HCT116 (cell line): ENCODE measurements around the gene HCRTR1. TPM values are rescaled to one million over a fixed set of nuclear protein-coding genes. Genes with fewer than 3 reads are reported as not detected.

Experiments
- ATAC-seq: fragments of 200-7000 bp; cut with Tn5 transposase; 2 replicates; pipeline ENCODE4 v1.9.1; 2020; ENCODE audit warnings: mild to moderate bottlenecking, moderate library complexity
- BruUV-seq: library from RNA; stranded (reverse); fragments of 400-500 nt; replicated peaks from 2 replicates; lab custom pipeline; 2021; lab: Mats Ljungman, UMichigan
- CTCF ChIA-PET: fragments of 300-600 bp; sonication (Branson Sonifier 250); formaldehyde crosslinking; loops from one replicate; lab custom pipeline; 2021; ENCODE audit warnings: antibody characterized with exemption; lab: Charles Lee
- POLR2A ChIA-PET: fragments of 300-600, 350-600 bp; sonication (Branson Sonifier 250); formaldehyde crosslinking; loops from one replicate; lab custom pipeline; 2021; ENCODE audit warnings: antibody characterized with exemption; lab: Charles Lee
- RAD21 ChIA-PET, 2 experiments: fragments of 300-600 bp; sonication (Branson Sonifier 250); formaldehyde crosslinking; loops; one replicate each; lab custom pipeline; 2023; ENCODE audit warnings: low total read pairs in 2 of 2; ENCODE audit not compliant: uncharacterized antibody in 2 of 2, unreplicated experiment in 2 of 2, low non-redundant PET in 1 of 2; lab: Charles Lee
- DNase-seq: peaks from one replicate; pipeline ENCODE4 v3.0.0-alpha.2; 2010; ENCODE audit warnings: low read depth, low spot score
- H2AFZ ChIP-seq: fragments of 200-600 bp; shearing (Covaris generic), sonication (generic); 2 replicates; pipeline ENCODE4 v1.6.1; 2017; ENCODE audit warnings: low read depth, mixed run types, mixed read lengths, antibody characterized with exemption, low read length; ENCODE audit not compliant: poor library complexity, severe bottlenecking
- H3K27ac ChIP-seq: 2 replicates; pipeline ENCODE4 v1.5.1; 2012; ENCODE audit warnings: low read depth, low read length
- H3K27me3 ChIP-seq: fragments of 200-600 bp; sonication (generic); 2 replicates; pipeline ENCODE4 v1.6.1; 2016; ENCODE audit warnings: mixed run types, low read length, mixed read lengths; ENCODE audit not compliant: insufficient read depth
- H3K36me3 ChIP-seq, 2 experiments: fragments of 200-500 bp in 1 of 2; fragments of 200-600 bp in 1 of 2; sonication (Bioruptor generic) in 1 of 2; sonication (generic) in 1 of 2; 2 replicates each; pipeline versions ENCODE4 v1.5.1 to v1.6.1; 2014 to 2016; ENCODE audit warnings: low read length in 2 of 2, inconsistent platforms in 1 of 2, mixed read lengths in 1 of 2, mixed run types in 1 of 2; ENCODE audit not compliant: insufficient read depth in 2 of 2, control insufficient read depth in 1 of 2
- H3K4me1 ChIP-seq, 2 experiments: fragments of 200-600 bp in 1 of 2; sonication (generic) in 1 of 2; 2 replicates each; pipeline versions ENCODE4 v1.5.1 to v1.6.1; 2012 to 2017; ENCODE audit warnings: low read length in 2 of 2, inconsistent platforms in 1 of 2, mild to moderate bottlenecking in 1 of 2, mixed read lengths in 1 of 2, mixed run types in 1 of 2, moderate library complexity in 1 of 2; ENCODE audit not compliant: insufficient read depth in 2 of 2, control insufficient read depth in 1 of 2
- H3K4me2 ChIP-seq: fragments of 200-600 bp; sonication (generic); 2 replicates; pipeline ENCODE4 v1.6.1; 2017; ENCODE audit warnings: mixed run types, low read length, mixed read lengths
- H3K4me3 ChIP-seq, 2 experiments: fragments of 200-600 bp in 1 of 2; sonication (generic) in 1 of 2; replicated peaks in 1 of 2; 2 replicates each; pipeline ENCODE4 v1.5.1; 2011 to 2016; ENCODE audit warnings: low read length in 2 of 2, control low read depth in 1 of 2, low read depth in 1 of 2, mild to moderate bottlenecking in 1 of 2, mixed read lengths in 1 of 2, mixed run types in 1 of 2
- H3K79me2 ChIP-seq: fragments of 200-600 bp; sonication (generic); 2 replicates; pipeline ENCODE4 v1.6.1; 2017; ENCODE audit warnings: mild to moderate bottlenecking, mixed run types, low read length, moderate library complexity, mixed read lengths; ENCODE audit not compliant: insufficient read depth
- H3K9ac ChIP-seq: fragments of 200-600 bp; sonication (generic); 2 replicates; pipeline ENCODE4 v1.6.1; 2016; ENCODE audit warnings: low read length, mixed read lengths
- H3K9me2 ChIP-seq: fragments of 200-600 bp; sonication (generic), shearing (Covaris generic); 2 replicates; pipeline ENCODE4 v1.6.1; 2017; ENCODE audit warnings: mixed run types, mild to moderate bottlenecking, moderate library complexity; ENCODE audit not compliant: insufficient read depth
- H3K9me3 ChIP-seq, 2 experiments: fragments of 200-500 bp in 1 of 2; fragments of 200-600 bp in 1 of 2; sonication (Bioruptor generic) in 1 of 2; sonication (generic) in 1 of 2; 2 replicates each; pipeline ENCODE4 v1.6.1; 2014 to 2017; ENCODE audit warnings: low read length in 2 of 2, mixed read lengths in 2 of 2, inconsistent platforms in 1 of 2, low read depth in 1 of 2, mild to moderate bottlenecking in 1 of 2, mixed run types in 1 of 2, moderate library complexity in 1 of 2; ENCODE audit not compliant: control insufficient read depth in 1 of 2, insufficient read depth in 1 of 2
- H4K20me1 ChIP-seq: fragments of 200-600 bp; sonication (generic), shearing (Covaris generic); 2 replicates; pipeline ENCODE4 v1.6.1; 2017; ENCODE audit warnings: mixed run types, mild to moderate bottlenecking, moderate library complexity; ENCODE audit not compliant: insufficient read depth
- CBX3 ChIP-seq: IDR thresholded peaks from 2 replicates; pipeline ENCODE4 v1.6.1; 2012; ENCODE audit warnings: low read depth
- CEBPB ChIP-seq: IDR thresholded peaks from 2 replicates; pipeline ENCODE4 v1.6.1; 2012; ENCODE audit warnings: low read depth
- EGR1 ChIP-seq: IDR thresholded peaks from 2 replicates; pipeline ENCODE4 v1.6.1; 2012; ENCODE audit warnings: low read depth
- ELF1 ChIP-seq: IDR thresholded peaks from 2 replicates; pipeline ENCODE4 v1.6.1; 2012; ENCODE audit warnings: low read depth, borderline replicate concordance
- EZH2 ChIP-seq: fragments of 200-600 bp; sonication (generic); IDR thresholded peaks from 2 replicates; pipeline ENCODE4 v1.6.1; 2017; ENCODE audit warnings: antibody characterized with exemption, mixed run types
- JUND ChIP-seq: IDR thresholded peaks from 2 replicates; pipeline ENCODE4 v1.6.1; 2012
- POLR2AphosphoS5 ChIP-seq: IDR thresholded peaks from 2 replicates; pipeline ENCODE4 v1.6.1; 2011; ENCODE audit warnings: mild to moderate bottlenecking, low read depth, low read length, moderate library complexity
- RAD21 ChIP-seq: IDR thresholded peaks from 2 replicates; pipeline ENCODE4 v1.6.1; 2012; ENCODE audit warnings: low read depth, mild to moderate bottlenecking
- SP1 ChIP-seq: IDR thresholded peaks from 2 replicates; pipeline ENCODE4 v1.6.1; 2012; ENCODE audit warnings: low read depth
- SRF ChIP-seq: IDR thresholded peaks from 2 replicates; pipeline ENCODE4 v1.6.1; 2012; ENCODE audit warnings: low read depth
- TCF7L2 ChIP-seq: IDR thresholded peaks from 2 replicates; pipeline ENCODE4 v1.7.0; 2011; ENCODE audit warnings: borderline replicate concordance, inconsistent platforms; ENCODE audit not compliant: insufficient read depth, insufficient read length; ENCODE audit errors: extremely low read depth
- YY1 ChIP-seq: IDR thresholded peaks from 2 replicates; pipeline ENCODE4 v1.6.1; 2011; ENCODE audit warnings: low read length, low read depth, moderate library complexity, mild to moderate bottlenecking; ENCODE audit not compliant: insufficient replicate concordance; ENCODE audit errors: extremely low read depth
- intact Hi-C: fragments of 100-400 bp; cut with micrococcal nuclease; formaldehyde crosslinking; loops from 2 replicates; pipeline ENCODE4 v1.10.0; 2022
- total RNA-seq: library from RNA; stranded (reverse); gene quantifications from one replicate; pipeline ENCODE4 v1.2.1, GENCODE V29; 2021; ENCODE audit not compliant: unreplicated experiment
- TF ChIP-seq, protein P1 (sequence below): IDR thresholded peaks from 2 replicates; pipeline ENCODE4 v1.6.1; 2012; ENCODE audit warnings: low read depth

The HCRTR1 gene
- total RNA-seq, 1 experiment from 2014 or later, result not detected

GRCh38 chr1:31628931-31629556 is 11.6 kb downstream of the HCRTR1 start:
- H4K20me1 ChIP-seq, result no peaks in the 10 kb centered on the region
- ChIA-PET RAD21 (no interaction called here), CTCF (no interaction called here), POLR2A (interaction anchor here (1.0 kb wide), 1 partner anchor 16 kb away, joined by 3 read pairs; the partner anchor contains the start of gene PEF1)
- H3K27ac ChIP-seq, result no peak overlapping the region
- ATAC-seq (no peak), DNase-seq (no peak)
- no TSS peak for BruUV-seq
- H3K9me3 ChIP-seq, result no peaks in the 10 kb centered on the region
- intact Hi-C loops, result no loop called here
- TF ChIP-seq EZH2 (no peak), EGR1 (no peak), CEBPB (no peak), SRF (no peak), POLR2AphosphoS5 (no peak), CBX3 (no peak), TCF7L2 (no peak), ELF1 (no peak), RAD21 (no peak), SP1 (no peak), YY1 (no peak), JUND (no peak)
- TF ChIP-seq, protein P1, sequence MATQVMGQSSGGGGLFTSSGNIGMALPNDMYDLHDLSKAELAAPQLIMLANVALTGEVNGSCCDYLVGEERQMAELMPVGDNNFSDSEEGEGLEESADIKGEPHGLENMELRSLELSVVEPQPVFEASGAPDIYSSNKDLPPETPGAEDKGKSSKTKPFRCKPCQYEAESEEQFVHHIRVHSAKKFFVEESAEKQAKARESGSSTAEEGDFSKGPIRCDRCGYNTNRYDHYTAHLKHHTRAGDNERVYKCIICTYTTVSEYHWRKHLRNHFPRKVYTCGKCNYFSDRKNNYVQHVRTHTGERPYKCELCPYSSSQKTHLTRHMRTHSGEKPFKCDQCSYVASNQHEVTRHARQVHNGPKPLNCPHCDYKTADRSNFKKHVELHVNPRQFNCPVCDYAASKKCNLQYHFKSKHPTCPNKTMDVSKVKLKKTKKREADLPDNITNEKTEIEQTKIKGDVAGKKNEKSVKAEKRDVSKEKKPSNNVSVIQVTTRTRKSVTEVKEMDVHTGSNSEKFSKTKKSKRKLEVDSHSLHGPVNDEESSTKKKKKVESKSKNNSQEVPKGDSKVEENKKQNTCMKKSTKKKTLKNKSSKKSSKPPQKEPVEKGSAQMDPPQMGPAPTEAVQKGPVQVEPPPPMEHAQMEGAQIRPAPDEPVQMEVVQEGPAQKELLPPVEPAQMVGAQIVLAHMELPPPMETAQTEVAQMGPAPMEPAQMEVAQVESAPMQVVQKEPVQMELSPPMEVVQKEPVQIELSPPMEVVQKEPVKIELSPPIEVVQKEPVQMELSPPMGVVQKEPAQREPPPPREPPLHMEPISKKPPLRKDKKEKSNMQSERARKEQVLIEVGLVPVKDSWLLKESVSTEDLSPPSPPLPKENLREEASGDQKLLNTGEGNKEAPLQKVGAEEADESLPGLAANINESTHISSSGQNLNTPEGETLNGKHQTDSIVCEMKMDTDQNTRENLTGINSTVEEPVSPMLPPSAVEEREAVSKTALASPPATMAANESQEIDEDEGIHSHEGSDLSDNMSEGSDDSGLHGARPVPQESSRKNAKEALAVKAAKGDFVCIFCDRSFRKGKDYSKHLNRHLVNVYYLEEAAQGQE, result no peak
- no peaks in the 10 kb centered on the region; a peak in 1 of 4 replicates for H3K4me1 ChIP-seq
- H3K36me3 ChIP-seq, result peaks cover 9 to 34% of the 10 kb centered on the region in 2 experiments; a peak in 3 of 4 replicates
- no peak overlapping the region for H3K4me3 ChIP-seq
- H3K9me2 ChIP-seq, result no peaks in the 10 kb centered on the region
- H3K27me3 ChIP-seq, result no peaks in the 10 kb centered on the region
- H2AFZ ChIP-seq, result no peak overlapping the region
- H3K9ac ChIP-seq, result no peak overlapping the region
- no peak overlapping the region for H3K4me2 ChIP-seq
- no peaks in the 10 kb centered on the region for H3K79me2 ChIP-seq
